ENCODE measurements around the gene EDEM3. TPM values are rescaled to one million over a fixed set of nuclear protein-coding genes. Genes with fewer than 3 reads are reported as not detected.

Gene EDEM3
- total RNA-seq, 1 donor from 2014 or later: 17.8 TPM

GRCh38 chr1:184745929-184746638 is 8.6 kb downstream of the EDEM3 start:
- DNase-seq: no peak
- intact Hi-C loops (cut with DNase I): no loop called here
- peak; percentile 38 for ATAC-seq (ENCODE audit: poor library complexity)

GRCh38 chr1:184745110-184745509 is 9.5 kb downstream of the EDEM3 start:
- no peak for DNase-seq
- ATAC-seq (ENCODE audit: poor library complexity): no peak
- intact Hi-C loops (cut with DNase I): no loop called here

GRCh38 chr1:184743062-184743756 is 11.4 kb downstream of the EDEM3 start:
- intact Hi-C loops (cut with DNase I): no loop called here
- ATAC-seq (ENCODE audit: poor library complexity) (no peak), DNase-seq (no peak)

DNA sequence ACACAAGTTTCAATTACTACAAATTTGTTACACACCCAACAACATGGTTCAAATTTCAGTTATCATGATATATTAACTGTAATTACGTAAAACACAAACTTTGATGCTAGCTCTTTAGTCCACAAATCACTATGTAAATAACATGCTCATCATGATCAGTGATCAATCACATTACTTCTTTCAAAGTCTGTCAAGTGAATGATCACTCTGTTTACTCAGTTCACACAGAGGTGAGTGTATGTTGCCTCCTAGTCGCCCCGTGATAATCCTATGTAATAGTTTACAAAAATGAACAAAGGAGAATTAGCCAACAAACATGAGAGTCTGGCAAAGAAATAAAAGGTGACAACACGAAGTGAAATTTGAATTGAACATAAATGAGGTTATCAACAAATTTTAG is 14.3 kb downstream of the EDEM3 start:
- intact Hi-C loops (cut with DNase I): no loop called here
- DNase-seq (no peak), ATAC-seq (ENCODE audit: poor library complexity) (no peak)

GRCh38 chr1:184739796-184740195 is 14.9 kb downstream of the EDEM3 start:
- ATAC-seq (ENCODE audit: poor library complexity) (no peak), DNase-seq (no peak)
- intact Hi-C loops (cut with DNase I): no loop called here

DNA sequence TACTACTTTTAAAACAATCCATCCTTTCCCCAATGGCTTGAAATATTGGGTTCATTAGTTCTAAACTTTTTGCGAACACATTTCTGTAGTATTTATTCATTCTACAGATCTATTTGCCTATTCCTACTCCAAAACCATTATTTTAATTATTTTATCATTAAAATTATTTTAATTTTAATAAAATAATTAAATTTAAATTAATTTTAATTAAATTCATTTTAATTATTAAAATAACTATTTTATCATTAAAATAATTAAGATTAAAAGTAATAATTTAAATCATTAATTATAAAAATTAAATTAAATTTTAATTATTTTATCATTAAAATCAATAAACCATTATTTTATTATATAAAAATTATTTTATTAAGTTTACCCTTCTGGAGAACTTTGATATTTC is 15.6 kb downstream of the EDEM3 start:
- intact Hi-C loops (cut with DNase I): no loop called here
- no peak for ATAC-seq (ENCODE audit: poor library complexity)

DNA sequence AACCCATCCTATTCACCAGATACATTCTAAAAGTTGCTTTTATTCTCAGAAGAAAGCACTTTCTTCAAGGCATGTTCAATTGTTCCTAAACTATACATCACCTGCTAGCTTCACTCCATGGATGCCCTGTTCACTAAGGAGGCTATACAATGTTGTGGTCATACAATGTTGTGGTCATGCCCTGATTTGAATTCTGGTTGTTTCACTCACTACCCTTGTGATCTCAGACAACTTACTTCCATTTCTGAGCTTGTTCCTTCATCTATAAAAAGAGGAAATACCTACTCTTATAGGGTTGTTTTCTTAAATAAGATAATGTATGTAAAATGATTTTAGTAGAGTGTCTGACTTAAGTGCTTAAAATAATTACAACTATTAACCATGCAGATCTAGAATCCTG is 19.7 kb downstream of the EDEM3 start:
- DNase-seq: no peak
- ATAC-seq (ENCODE audit: poor library complexity): no peak
- intact Hi-C loops (cut with DNase I): no loop called here

More for the DNA sequence above, 15.6 kb downstream of the EDEM3 start:
- DNase-seq: no peak

DNA sequence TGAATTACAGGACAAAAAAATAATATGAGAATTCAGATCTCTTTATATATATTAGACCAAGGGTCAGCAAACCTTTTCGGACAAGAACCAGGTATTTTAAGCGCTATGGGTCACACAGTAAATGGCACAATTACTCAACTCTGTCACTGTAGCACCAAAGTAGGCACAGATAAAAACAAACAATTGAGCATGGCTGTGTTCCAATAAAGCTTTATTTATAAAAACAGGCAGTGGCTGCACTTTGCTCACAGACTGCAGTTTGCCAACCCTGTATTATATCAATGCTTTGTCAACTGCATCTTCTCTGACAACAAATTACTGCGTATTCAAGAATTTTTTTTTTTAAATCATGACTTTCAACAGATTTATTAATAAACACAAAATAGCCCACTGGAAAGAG is 29.8 kb downstream of the EDEM3 start:
- no peak for ATAC-seq (ENCODE audit: poor library complexity)
- intact Hi-C loops (cut with DNase I): no loop called here
- DNase-seq: no peak

- no peak for ATAC-seq (ENCODE audit: poor library complexity)
- intact Hi-C loops (cut with DNase I): no loop called here
Measured at GRCh38 chr1:184716158-184716557, 38.5 kb downstream of the EDEM3 start.

DNA sequence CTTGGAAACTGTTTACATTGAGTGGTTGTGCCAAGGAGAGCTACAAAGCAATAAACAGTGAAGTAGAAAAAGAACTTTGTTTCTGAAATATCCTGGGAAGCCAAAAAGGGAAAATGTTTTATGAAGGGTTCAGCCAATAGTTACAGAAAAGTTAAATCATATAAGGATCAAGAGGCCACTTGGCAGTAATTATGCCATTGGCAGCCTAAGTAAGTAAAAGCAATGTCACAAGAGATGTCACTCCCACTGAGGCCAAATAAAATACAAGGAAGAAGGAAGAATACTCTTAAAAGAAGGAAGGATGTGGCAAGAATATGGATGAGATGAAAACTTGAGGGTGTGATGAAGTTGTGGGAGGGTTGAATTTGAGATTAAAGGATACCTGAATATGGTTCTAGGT is 45.2 kb downstream of the EDEM3 start:
- no peak for ATAC-seq (ENCODE audit: poor library complexity)
- no peak for DNase-seq
- intact Hi-C loops (cut with DNase I): no loop called here

More at GRCh38 chr1:184716158-184716557, 38.5 kb downstream of the EDEM3 start:
- DNase-seq: no peak

- no peak for ATAC-seq (ENCODE audit: poor library complexity)
- no peak for DNase-seq
- intact Hi-C loops (cut with DNase I): no loop called here
Measured at GRCh38 chr1:184708084-184708676, 46.5 kb downstream of the EDEM3 start.

DNA sequence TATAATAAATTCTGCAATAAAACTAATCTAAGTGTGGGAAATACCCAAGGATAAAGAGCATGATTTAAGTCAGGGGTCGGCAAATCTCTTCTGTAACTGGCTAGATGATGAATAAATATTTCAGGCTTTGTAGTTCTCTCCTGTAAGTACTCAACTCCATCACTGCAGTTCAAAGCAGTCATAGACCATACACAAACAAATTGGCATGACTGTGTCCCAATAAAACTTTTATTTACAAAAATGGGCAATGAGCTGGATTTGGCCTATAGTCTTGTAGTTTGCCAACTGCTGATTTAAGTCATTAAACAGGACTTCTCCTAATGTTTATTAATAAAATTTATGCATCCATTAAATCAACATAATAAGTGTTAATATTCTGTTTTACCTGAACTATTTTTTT is 49.4 kb downstream of the EDEM3 start:
- ATAC-seq (ENCODE audit: poor library complexity) (no peak), DNase-seq (no peak)
- intact Hi-C loops (cut with DNase I): no loop called here

DNA sequence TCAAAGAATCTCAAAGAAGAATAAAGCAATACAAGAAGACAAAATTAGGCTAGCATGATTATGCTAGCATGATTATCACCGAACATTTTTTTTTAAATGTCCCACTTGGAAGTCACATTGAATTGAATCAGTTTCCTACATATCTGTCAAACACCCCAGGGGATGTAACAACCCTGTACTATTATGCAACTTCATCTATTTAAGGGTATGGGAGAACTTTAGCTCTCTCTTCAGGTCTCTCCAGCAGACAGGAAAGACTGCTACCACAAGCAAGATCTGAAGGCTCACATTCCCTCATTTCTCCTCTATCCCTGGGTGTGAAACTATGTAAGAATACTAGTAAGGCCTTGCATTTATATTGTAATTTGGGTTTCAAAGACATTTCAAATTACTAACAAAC is 52.8 kb downstream of the EDEM3 start:
- intact Hi-C loops (cut with DNase I): no loop called here
- ATAC-seq (ENCODE audit: poor library complexity) (peak; percentile 66), DNase-seq (no peak)

DNA sequence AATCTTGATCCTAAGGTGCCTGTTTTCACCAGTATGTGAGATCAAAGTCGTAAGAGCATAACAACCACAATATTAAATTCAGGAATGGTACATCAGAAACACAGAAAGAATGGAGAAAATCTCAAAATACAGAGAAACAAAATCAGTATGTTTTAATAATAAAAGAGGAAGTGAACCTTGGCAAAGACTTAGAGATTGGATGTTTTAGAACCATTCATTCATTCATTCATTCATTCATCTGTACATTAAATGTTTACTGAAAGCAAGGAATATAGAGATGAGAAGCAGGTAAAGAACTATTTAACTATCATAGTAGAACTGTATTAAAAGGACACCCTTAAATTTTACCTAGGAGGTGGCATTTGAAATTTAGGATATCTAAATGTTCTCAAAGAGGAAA is 55.7 kb downstream of the EDEM3 start:
- intact Hi-C loops (cut with DNase I): no loop called here
- DNase-seq: no peak
- no peak for ATAC-seq (ENCODE audit: poor library complexity)

DNA sequence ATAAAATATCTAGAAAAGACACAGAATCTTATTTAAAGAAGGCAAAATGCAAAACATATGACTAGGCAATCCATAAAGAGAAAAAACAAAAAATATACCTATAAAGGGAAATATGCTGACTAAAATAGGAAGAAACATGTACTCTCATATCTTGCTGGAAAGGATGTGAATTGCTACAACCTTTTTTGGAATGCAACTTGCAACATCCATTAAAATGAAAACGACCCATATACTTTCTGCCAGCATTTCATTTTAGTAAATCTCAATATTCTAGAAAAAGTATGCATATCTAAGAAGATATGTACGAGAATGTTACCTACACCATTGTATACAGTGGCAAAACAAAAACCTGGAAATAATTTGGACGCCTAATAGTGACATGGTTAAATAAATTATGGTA is 56.6 kb downstream of the EDEM3 start:
- intact Hi-C loops (cut with DNase I): no loop called here
- ATAC-seq (ENCODE audit: poor library complexity) (no peak), DNase-seq (no peak)

DNA sequence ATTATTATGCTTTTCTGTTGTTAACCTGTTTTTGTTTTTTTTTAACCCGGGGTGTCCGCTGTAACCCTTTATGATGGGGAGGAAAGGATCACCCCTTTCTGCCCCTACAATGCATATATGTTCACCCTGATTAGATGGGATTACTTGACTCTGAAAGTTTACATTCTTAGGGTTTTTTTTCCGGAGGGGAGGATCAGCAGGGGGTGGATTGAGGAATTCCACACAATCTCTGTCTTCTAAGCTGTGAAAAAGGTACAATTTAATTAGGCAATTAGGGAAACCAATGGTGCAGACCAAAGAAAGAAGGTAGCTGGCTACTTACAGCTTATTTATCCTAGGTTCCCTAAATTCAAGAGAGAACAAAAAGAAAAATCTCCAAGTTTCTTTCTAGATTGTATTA is 58.3 kb downstream of the EDEM3 start:
- intact Hi-C loops (cut with DNase I): no loop called here
- no peak for ATAC-seq (ENCODE audit: poor library complexity)
- no peak for DNase-seq

- intact Hi-C loops (cut with DNase I): no loop called here
- ATAC-seq (ENCODE audit: poor library complexity): no peak
- DNase-seq: no peak
Measured at GRCh38 chr1:184695023-184695422, 59.6 kb downstream of the EDEM3 start.

- ATAC-seq (ENCODE audit: poor library complexity): no peak
- intact Hi-C loops (cut with DNase I): no loop called here
- no peak for DNase-seq
Measured at GRCh38 chr1:184693011-184693410, 61.6 kb downstream of the EDEM3 start.

GRCh38 chr1:184691719-184692324 is 62.8 kb downstream of the EDEM3 start:
- DNase-seq (no peak), ATAC-seq (ENCODE audit: poor library complexity) (peak; percentile 68)
- intact Hi-C loops (cut with DNase I): no loop called here

- intact Hi-C loops (cut with DNase I): loop anchor here (10.0 kb wide), 1 partner anchor 612 kb away; no protein-coding TSS in a partner anchor
- DNase-seq (peak; percentile 42), ATAC-seq (ENCODE audit: poor library complexity) (peak; percentile 22)
Measured at GRCh38 chr1:184686540-184686939, 68.1 kb downstream of the EDEM3 start.
